Vagina (tissue), 2 donors: Measurements from ENCODE around the gene TMPRSS3. TPM values are rescaled to one million over a fixed set of nuclear protein-coding genes. Genes with fewer than 3 reads are reported as not detected.

Experiments used
- DNase-seq, 2 donors: peaks; one replicate each; pipeline ENCODE4 v3.0.0-alpha.2; 2017; ENCODE audit errors: extremely low spot score in 2 of 2
- H3K27ac ChIP-seq: fragments of 200-600 bp; sonication (generic); one replicate; pipeline ENCODE4 v1.5.1; 2019
- H3K27me3 ChIP-seq: fragments of 200-600 bp; sonication (generic); one replicate; pipeline ENCODE4 v1.5.1; 2019
- H3K36me3 ChIP-seq, 2 donors: fragments of 200-600 bp; sonication (generic); one replicate each; pipeline ENCODE4 v1.5.1; 2017 to 2019
- H3K4me1 ChIP-seq: fragments of 200-600 bp; sonication (generic); one replicate; pipeline ENCODE4 v1.5.1; 2019
- H3K4me3 ChIP-seq, 2 donors: fragments of 200-600 bp; sonication (generic); 1 replicate in 1 of 2; 2 replicates in 1 of 2; pipeline ENCODE4 v1.5.1; 2016 to 2019
- H3K9me3 ChIP-seq: fragments of 200-600 bp; sonication (generic); one replicate; pipeline ENCODE4 v1.5.1; 2019
- CTCF ChIP-seq, 3 experiments: fragments of 450-650 bp in 2 of 3; fragments of 200-600 bp in 1 of 3; sonication (generic) in 1 of 3; IDR thresholded peaks; one replicate each; pipeline ENCODE4 v1.5.1; 2017 to 2019; ENCODE audit warnings: antibody characterized with exemption in 3 of 3, mild to moderate bottlenecking in 2 of 3, moderate library complexity in 2 of 3
- POLR2A ChIP-seq, 2 donors: fragments of 450-650 bp; IDR thresholded peaks; one replicate each; pipeline ENCODE4 v1.6.1; 2017; ENCODE audit warnings: antibody characterized with exemption in 2 of 2, mild to moderate bottlenecking in 2 of 2, moderate library complexity in 2 of 2
- POLR2AphosphoS5 ChIP-seq, 2 donors: sonication (generic); formaldehyde crosslinking; IDR thresholded peaks; one replicate each; pipeline ENCODE4 v1.9.0; 2017; ENCODE audit warnings: antibody characterized with exemption in 2 of 2, mild to moderate bottlenecking in 2 of 2, low read depth in 1 of 2; ENCODE audit not compliant: insufficient read depth in 1 of 2
- intact Hi-C: fragments of 100-400 bp; cut with DNase I; formaldehyde crosslinking; loops from one replicate; pipeline ENCODE4 v1.15.1; 2023
- total RNA-seq: library from RNA; depleted of rRNA; stranded (reverse); fragments of >200 nt; gene quantifications from one replicate; pipeline ENCODE4 v1.2.3, GENCODE V29; 2016

Gene TMPRSS3
- total RNA-seq, 1 donor from 2014 or later, result 0.25 TPM

GRCh38 chr21:42425591-42425990 is 29.7 kb upstream of the TMPRSS3 start:
- no peak for DNase-seq
- TF ChIP-seq CTCF (IDR thresholded peaks at IDR 0.05), result no peak
- no peak for TF ChIP-seq POLR2AphosphoS5 (IDR thresholded peaks at IDR 0.05; ENCODE audit: insufficient read depth in 1 of 2, low read depth in 1 of 2)
- TF ChIP-seq POLR2A (IDR thresholded peaks at IDR 0.05), result no peak
- Histone ChIP-seq H3K27ac (no peak overlapping the region), H3K9me3 (no peaks in the 10 kb centered on the region), H3K36me3 (no peaks in the 10 kb centered on the region), H3K4me3 (no peak overlapping the region), H3K27me3 (no peaks in the 10 kb centered on the region), H3K4me1 (no peaks in the 10 kb centered on the region)
- intact Hi-C loops, result no loop called here

- Histone ChIP-seq H3K9me3 (no peaks in the 10 kb centered on the region), H3K27me3 (no peaks in the 10 kb centered on the region), H3K4me1 (no peaks in the 10 kb centered on the region), H3K27ac (no peak overlapping the region), H3K36me3 (no peaks in the 10 kb centered on the region), H3K4me3 (no peak overlapping the region)
- DNase-seq, result no peak
- intact Hi-C loops, result no loop called here
- TF ChIP-seq CTCF (IDR thresholded peaks at IDR 0.05) (no peak), POLR2A (IDR thresholded peaks at IDR 0.05) (no peak), POLR2AphosphoS5 (IDR thresholded peaks at IDR 0.05; ENCODE audit: insufficient read depth in 1 of 2, low read depth in 1 of 2) (no peak)
These were observed 29.2 kb upstream of the TMPRSS3 start for GRCh38 chr21:42424914-42425541.

- H3K27me3 ChIP-seq, result no peaks in the 10 kb centered on the region
- no peaks in the 10 kb centered on the region for H3K36me3 ChIP-seq
- no peaks in the 10 kb centered on the region for H3K9me3 ChIP-seq
- no peak for TF ChIP-seq POLR2AphosphoS5 (IDR thresholded peaks at IDR 0.05; ENCODE audit: insufficient read depth in 1 of 2, low read depth in 1 of 2)
- no peak for TF ChIP-seq POLR2A (IDR thresholded peaks at IDR 0.05)
- TF ChIP-seq CTCF (IDR thresholded peaks at IDR 0.05), result no peak
- intact Hi-C loops, result no loop called here
- no peak for DNase-seq
- H3K4me1 ChIP-seq, result no peaks in the 10 kb centered on the region
- H3K27ac ChIP-seq, result no peak overlapping the region
- H3K4me3 ChIP-seq, result no peak overlapping the region
These were observed 27.8 kb upstream of the TMPRSS3 start for GRCh38 chr21:42423685-42424084.

GRCh38 chr21:42423197-42423675 is 27.4 kb upstream of the TMPRSS3 start:
- Histone ChIP-seq H3K27ac (no peak overlapping the region), H3K36me3 (no peaks in the 10 kb centered on the region), H3K4me3 (no peak overlapping the region), H3K4me1 (no peaks in the 10 kb centered on the region), H3K9me3 (no peaks in the 10 kb centered on the region), H3K27me3 (no peaks in the 10 kb centered on the region)
- DNase-seq, result no peak
- intact Hi-C loops, result no loop called here
- TF ChIP-seq POLR2A (IDR thresholded peaks at IDR 0.05), result no peak
- no peak for TF ChIP-seq CTCF (IDR thresholded peaks at IDR 0.05)
- TF ChIP-seq POLR2AphosphoS5 (IDR thresholded peaks at IDR 0.05; ENCODE audit: insufficient read depth in 1 of 2, low read depth in 1 of 2), result no peak

- Histone ChIP-seq H3K4me1 (no peaks in the 10 kb centered on the region), H3K36me3 (no peaks in the 10 kb centered on the region), H3K27me3 (no peaks in the 10 kb centered on the region), H3K27ac (no peak overlapping the region), H3K4me3 (no peak overlapping the region), H3K9me3 (no peaks in the 10 kb centered on the region)
- intact Hi-C loops, result no loop called here
- DNase-seq, result no peak
- TF ChIP-seq POLR2A (IDR thresholded peaks at IDR 0.05), result no peak
- TF ChIP-seq CTCF (IDR thresholded peaks at IDR 0.05), result no peak
- TF ChIP-seq POLR2AphosphoS5 (IDR thresholded peaks at IDR 0.05; ENCODE audit: insufficient read depth in 1 of 2, low read depth in 1 of 2), result no peak
These were observed 25.4 kb upstream of the TMPRSS3 start for GRCh38 chr21:42421018-42421793.
